ENCODE data around the gene TOM1L1. TPM values are rescaled to one million over a fixed set of nuclear protein-coding genes. Genes with fewer than 3 reads are reported as not detected.

Gene TOM1L1
- total and polyA plus RNA-seq, 2 donors from 2014 or later, result 57.7 to 85.7 TPM

DNA sequence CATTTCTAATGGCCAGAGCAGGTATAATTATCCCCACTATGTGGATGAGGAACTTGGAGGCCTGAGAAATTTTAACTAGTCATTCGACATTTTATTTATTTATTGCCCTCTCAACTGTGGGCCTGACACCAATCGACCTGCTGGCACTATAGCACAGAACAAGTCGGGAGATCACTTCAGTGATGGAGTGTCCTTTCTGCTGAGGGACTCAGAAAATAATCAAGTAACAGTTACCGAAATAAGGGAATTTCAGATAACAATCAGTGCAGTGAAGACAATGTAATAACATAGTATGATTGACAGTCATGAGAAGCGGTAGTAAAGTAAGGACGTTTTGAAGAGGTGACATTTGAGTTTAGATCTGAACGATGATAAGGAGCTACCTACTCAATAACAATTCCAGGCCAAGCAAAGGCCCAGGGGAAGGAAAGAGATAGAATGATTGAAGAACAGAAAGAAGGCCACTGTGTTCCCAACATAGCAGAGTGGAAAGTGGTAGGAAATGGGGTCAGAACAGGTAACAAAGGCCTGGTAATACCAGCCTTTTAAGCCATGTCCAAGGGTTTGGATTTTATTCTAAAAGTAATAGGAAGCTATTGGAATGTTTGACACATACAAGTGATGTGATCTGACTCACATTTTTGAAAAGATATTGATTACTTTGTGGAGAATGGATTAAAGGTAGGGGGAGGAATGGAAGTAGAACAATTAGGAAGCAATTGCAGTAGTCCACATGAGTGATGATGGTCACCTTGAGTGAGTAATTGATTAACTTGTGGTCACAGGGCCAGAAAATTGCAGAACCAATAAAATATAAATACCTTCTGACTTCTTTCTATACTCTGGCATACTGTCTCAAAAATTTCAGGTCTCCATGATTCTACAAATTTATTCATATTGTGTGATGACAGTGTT is 69.3 kb downstream of the TOM1L1 start:
- Histone ChIP-seq H3K27ac (ENCODE audit: low read depth in 2 of 2, low read length in 2 of 2) (peak overlapping the region; percentile 50 to 82), H3K4me1 (ENCODE audit: control insufficient read depth in 2 of 3, insufficient read depth in 2 of 3, low read depth in 1 of 3, low read length in 3 of 3) (peaks cover 2 to 12% (median 5%) of the 10 kb centered on the region in 3 donors), H3K9me3 (ENCODE audit: control insufficient read depth in 2 of 3, insufficient read depth in 1 of 3, low read length in 3 of 3) (no peaks in the 10 kb centered on the region), H3K27me3 (ENCODE audit: control insufficient read depth, insufficient read depth, low read length) (no peaks in the 10 kb centered on the region), H3K9ac (ENCODE audit: low read length in 3 of 3) (peak overlapping the region in 2 of 3 donors; percentile 71 to 88), H3K36me3 (ENCODE audit: control insufficient read depth in 2 of 3, insufficient read depth in 3 of 3, low read length in 3 of 3) (peaks cover 0 to under 1% (median 0%) of the 10 kb centered on the region in 3 donors), H3K4me3 (ENCODE audit: low read length in 3 of 3) (peak overlapping the region; percentile 18 to 91 (median 88))
- intact Hi-C loops (cut with DNase I), result no loop called here
- DNase-seq (peak in 1 of 5 donors; percentile 6), FAIRE-seq (no peak)
- no peak for TF ChIP-seq CTCF (IDR thresholded peaks at IDR 0.05; ENCODE audit: borderline replicate concordance, extremely low read depth, insufficient read depth)

GRCh38 chr17:54971147-54971546 is 70.5 kb downstream of the TOM1L1 start:
- Histone ChIP-seq H3K27ac (ENCODE audit: low read depth in 2 of 2, low read length in 2 of 2) (peak overlapping the region in 1 of 2 donors; percentile 59), H3K27me3 (ENCODE audit: control insufficient read depth, insufficient read depth, low read length) (no peaks in the 10 kb centered on the region), H3K4me1 (ENCODE audit: control insufficient read depth in 2 of 3, insufficient read depth in 2 of 3, low read depth in 1 of 3, low read length in 3 of 3) (peaks cover 2 to 12% (median 9%) of the 10 kb centered on the region in 3 donors), H3K9ac (ENCODE audit: low read length in 3 of 3) (no peak overlapping the region), H3K9me3 (ENCODE audit: control insufficient read depth in 2 of 3, insufficient read depth in 1 of 3, low read length in 3 of 3) (no peaks in the 10 kb centered on the region), H3K36me3 (ENCODE audit: control insufficient read depth in 2 of 3, insufficient read depth in 3 of 3, low read length in 3 of 3) (no peaks in the 10 kb centered on the region), H3K4me3 (ENCODE audit: low read length in 3 of 3) (no peak overlapping the region)
- intact Hi-C loops (cut with DNase I), result no loop called here
- no peak for TF ChIP-seq CTCF (IDR thresholded peaks at IDR 0.05; ENCODE audit: borderline replicate concordance, extremely low read depth, insufficient read depth)
- DNase-seq (no peak), FAIRE-seq (no peak)

GRCh38 chr17:54971901-54972300 is 71.2 kb downstream of the TOM1L1 start:
- intact Hi-C loops (cut with DNase I), result no loop called here
- H3K36me3 ChIP-seq (ENCODE audit: control insufficient read depth in 2 of 3, insufficient read depth in 3 of 3, low read length in 3 of 3), result no peaks in the 10 kb centered on the region
- no peak overlapping the region for H3K9ac ChIP-seq (ENCODE audit: low read length in 3 of 3)
- no peak for TF ChIP-seq CTCF (IDR thresholded peaks at IDR 0.05; ENCODE audit: borderline replicate concordance, extremely low read depth, insufficient read depth)
- H3K9me3 ChIP-seq (ENCODE audit: control insufficient read depth in 2 of 3, insufficient read depth in 1 of 3, low read length in 3 of 3), result no peaks in the 10 kb centered on the region
- no peak overlapping the region for H3K27ac ChIP-seq (ENCODE audit: low read depth in 2 of 2, low read length in 2 of 2)
- no peak overlapping the region for H3K4me3 ChIP-seq (ENCODE audit: low read length in 3 of 3)
- no peaks in the 10 kb centered on the region for H3K27me3 ChIP-seq (ENCODE audit: control insufficient read depth, insufficient read depth, low read length)
- FAIRE-seq, result no peak
- peaks cover 2 to 12% (median 9%) of the 10 kb centered on the region in 3 donors for H3K4me1 ChIP-seq (ENCODE audit: control insufficient read depth in 2 of 3, insufficient read depth in 2 of 3, low read depth in 1 of 3, low read length in 3 of 3)
- DNase-seq, result no peak

Measured in kidney (tissue), 14 donors.